NCI-H1092 (cell line): ENCODE results near the gene RASAL3.
"Not testable (repeated sequence)": the region's sequence is repeated elsewhere in the genome, so short reads cannot be mapped to it uniquely, and the experiment has no call there.

Experiments used
- DNase-seq: peaks from one replicate; lab custom pipeline; 2025; lab: John Stamatoyannopoulos, UW

The RASAL3 gene

GRCh38 chr19:15418579-15419412 is 45.5 kb downstream of the RASAL3 start, which contains the start of gene AKAP8L:
TSS of gene AKAP8L (minus strand) at chr19:15418988. CDS start at chr19:15418923, 65 bp downstream.
- DNase-seq = peak; percentile 99

- DNase-seq = peak; percentile 54
Observed at GRCh38 chr19:15418231-15418578, 46.1 kb downstream of the RASAL3 start.

DNA sequence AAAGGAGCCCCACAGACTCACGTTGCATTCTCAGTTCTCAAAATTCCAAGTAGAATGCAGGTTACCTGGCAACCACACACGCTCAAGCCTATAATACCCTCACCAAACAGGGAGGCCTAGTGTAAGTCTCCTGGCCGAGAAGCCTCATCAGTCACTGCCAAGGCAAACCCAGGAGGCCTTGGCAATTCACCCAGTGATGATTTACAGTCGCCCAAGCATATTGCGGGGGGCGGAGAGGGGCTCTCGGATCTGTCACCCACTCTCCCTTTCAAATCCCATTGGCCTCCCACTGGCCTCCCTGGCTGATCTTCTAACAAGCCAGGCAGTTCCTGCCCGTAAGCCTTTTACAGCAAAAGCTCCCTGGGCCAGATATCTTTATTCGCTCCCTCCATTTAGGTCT is 46.6 kb downstream of the RASAL3 start:
- DNase-seq = no peak

GRCh38 chr19:15412832-15413231 is 51.5 kb downstream of the RASAL3 start:
- no peak for DNase-seq

DNA sequence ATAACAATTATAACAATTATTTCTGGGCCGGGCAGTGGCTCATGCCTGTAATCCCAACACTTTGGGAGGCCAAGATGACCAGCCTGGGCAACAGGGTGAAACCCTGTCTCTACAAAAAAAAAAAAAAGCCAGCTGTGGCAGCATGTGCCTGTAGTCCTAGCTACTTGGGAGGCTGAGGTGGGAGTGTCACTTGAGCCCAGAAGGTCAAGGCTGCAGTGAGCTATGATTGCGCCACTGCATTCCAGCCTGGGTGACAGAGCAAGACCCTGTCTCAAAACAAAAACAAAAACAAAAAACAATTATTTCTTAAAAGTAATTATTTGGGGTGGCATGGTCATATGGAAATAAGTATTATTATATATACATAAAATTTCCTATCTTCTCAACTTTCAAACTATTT is 53.0 kb downstream of the RASAL3 start:
- not testable (repeated sequence) for DNase-seq

GRCh38 chr19:15404780-15405211 is 59.5 kb downstream of the RASAL3 start:
- no peak for DNase-seq

DNA sequence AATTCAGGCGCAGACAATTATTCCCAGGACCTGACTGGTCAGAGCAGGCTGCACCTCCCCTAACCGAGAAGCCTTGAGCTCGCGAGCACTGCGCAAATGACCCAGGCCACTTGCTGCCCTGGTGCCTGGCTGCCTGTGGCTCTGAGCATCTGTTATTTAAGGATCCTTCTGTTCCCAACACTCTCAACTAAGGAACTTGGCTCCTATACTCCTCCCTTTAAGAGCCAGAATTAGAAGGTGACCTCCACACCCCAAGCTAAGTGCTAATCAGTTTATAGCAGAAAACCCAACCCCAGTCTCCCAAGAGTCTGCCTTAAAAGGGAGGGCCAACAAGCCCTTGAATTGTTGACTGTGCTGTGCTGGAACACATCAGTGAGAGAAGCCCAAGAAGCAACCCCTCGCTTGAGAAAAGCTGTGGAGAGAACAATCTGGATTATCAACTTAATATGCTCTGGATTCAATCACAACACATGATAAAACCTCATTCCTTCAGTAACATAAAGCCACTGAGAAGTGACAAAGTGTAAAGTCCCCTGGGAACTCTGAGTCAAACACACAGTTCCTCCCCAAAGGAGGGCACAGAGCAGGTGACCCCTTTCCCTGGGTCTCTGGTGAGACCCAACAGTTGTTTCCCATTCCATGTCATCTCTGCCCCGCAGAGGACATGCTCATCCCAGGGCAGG is 60.1 kb downstream of the RASAL3 start:
- DNase-seq = no peak

- DNase-seq = no peak
Observed at GRCh38 chr19:15403151-15403531, 61.2 kb downstream of the RASAL3 start.

GRCh38 chr19:15402411-15403150 is 61.8 kb downstream of the RASAL3 start:
- no peak for DNase-seq
